Stimulated activated CD8-positive, alpha-beta memory T cell treated with anti-CD3 and anti-CD28 coated beads, Interleukin-12 subunit alpha, Interleukin-12 subunit beta, amount 100 ng/mL, for 1 hour (primary cell): ENCODE measurements around the gene SLC24A4.
A peak's percentile ranks its signal among the peaks of the same experiment; 100 is the strongest.
"Not testable (repeated sequence)": the region's sequence is repeated elsewhere in the genome, so short reads cannot be mapped to it uniquely, and the experiment has no call there.

ENCODE experiments used
- DNase-seq: peaks from one replicate; pipeline ENCODE4 v3.0.0-alpha.2; 2020; ENCODE audit warnings: low read depth

The SLC24A4 gene

GRCh38 chr14:92520102-92521057 lies 197.4 kb downstream of the SLC24A4 start:
- DNase-seq = no peak

GRCh38 chr14:92521058-92521415 lies 198.1 kb downstream of the SLC24A4 start:
- no peak for DNase-seq

DNA sequence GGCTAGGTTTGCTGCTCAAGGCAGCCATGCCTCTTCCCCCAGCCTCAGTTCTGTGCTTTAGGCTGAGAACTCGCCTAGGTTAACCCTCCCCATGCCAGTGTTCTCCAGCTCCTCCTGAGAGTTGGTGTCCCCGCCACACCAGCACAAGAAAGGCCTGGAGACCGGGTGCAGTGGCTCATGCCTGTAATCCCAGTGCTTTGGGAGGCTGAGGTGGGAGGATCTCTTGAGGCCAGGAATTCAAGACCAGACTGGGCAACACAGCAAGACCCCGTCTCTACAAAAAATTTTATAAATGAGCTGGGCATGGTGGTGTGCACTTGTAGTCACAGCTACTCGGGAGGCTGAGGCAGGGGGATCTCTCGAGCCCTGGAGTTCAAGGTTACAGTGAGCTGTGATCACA lies 200.8 kb downstream of the SLC24A4 start:
- DNase-seq = no peak

DNA sequence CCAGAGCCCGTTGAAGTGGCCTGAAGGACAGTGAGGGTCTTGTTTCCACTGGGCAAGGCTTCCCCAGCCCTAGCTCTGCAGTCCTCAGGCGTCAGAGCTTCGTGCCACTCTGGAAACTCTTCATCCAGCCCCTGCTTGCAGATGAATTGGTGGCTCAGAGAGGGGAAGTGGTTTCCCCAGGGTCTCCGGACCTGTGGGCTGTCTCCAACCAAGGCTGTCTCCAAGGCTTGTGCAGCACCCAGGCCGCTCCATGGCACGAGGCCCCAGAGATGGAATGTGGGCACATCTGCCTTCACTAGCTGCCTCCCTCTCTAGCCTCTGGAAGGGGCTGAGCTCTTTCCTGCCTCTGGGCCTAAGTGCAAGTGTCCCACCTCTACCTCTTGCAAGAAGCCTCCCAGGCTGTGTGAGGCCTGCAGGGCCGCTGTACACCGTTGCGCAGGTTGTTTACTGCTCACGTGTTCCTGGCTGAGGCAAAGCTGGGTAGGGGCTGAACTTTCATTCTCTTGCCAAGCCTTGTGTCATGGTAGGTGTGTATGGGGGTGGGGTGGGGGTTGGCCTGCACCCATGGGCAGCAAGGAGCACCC lies 201.7 kb downstream of the SLC24A4 start:
- no peak for DNase-seq

- no peak for DNase-seq
Measured at GRCh38 chr14:92525322-92526095, 202.5 kb downstream of the SLC24A4 start.

DNA sequence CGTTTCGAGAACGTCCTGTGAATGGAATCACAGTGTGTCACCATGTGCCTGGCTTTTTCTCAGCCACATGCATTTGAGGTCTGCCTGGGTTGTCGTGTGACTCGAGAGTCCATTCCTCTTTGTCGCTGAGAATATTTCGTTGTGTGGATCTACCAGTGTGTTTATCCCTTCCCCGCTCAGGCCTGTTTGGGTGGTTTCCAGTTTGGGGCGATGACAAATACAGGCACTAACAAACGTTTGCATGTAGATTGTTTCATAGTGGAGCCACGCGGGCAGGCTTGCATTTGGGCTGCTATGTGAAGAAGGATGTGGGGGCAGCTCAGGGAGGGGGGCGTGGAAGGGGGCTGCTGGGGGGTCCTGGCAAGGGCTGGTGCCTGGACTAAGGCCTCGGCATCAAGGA lies 204.8 kb downstream of the SLC24A4 start:
- DNase-seq = no peak

DNA sequence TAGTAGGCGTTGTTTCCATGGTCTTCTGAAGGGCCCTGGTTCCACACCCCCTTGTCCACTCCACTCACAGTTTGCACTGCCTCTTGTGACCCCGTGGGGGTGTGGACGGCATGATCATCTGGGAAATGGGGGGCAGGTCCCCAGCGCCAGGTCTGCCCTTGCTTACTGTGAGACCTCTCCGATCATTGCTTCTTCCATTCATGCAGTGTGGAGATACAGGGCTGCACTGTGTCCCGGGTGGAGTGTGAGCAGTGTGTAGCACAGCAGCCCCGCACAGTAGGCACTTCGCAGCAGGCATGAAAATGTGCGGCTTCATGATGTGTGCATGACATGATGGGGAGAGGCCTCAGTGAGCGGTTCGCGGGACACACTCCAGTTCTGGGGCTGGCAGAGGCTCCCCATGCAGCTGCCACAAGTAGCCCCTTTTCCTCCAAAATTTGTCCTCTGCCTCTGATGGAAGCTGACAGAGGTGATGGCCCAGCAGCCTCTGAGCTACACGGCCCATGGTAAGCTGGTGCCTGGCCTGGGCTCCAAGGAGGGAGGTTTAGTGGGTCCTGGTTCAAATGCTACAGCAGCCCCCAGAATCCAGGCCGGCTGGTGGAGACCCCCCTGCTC lies 205.6 kb downstream of the SLC24A4 start:
- no peak for DNase-seq

DNA sequence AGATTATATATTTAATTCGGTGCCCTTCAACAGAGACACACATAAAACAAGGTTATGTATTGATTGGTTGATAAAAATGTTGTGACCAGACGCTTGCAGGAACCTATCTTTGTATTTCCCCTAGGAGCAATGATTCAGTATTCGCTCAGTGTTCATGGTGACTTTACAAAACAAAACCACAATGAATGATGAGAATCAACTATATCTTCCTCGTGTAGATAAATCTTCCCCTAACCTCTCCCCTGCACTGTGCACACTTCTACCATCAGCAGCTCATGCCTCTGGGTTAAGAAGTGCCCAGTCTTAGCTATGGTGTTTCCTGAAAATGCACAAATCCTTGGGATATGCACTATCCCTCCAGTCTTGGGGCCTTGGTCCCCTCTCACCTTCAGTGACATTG lies 206.9 kb downstream of the SLC24A4 start:
- DNase-seq = no peak

DNA sequence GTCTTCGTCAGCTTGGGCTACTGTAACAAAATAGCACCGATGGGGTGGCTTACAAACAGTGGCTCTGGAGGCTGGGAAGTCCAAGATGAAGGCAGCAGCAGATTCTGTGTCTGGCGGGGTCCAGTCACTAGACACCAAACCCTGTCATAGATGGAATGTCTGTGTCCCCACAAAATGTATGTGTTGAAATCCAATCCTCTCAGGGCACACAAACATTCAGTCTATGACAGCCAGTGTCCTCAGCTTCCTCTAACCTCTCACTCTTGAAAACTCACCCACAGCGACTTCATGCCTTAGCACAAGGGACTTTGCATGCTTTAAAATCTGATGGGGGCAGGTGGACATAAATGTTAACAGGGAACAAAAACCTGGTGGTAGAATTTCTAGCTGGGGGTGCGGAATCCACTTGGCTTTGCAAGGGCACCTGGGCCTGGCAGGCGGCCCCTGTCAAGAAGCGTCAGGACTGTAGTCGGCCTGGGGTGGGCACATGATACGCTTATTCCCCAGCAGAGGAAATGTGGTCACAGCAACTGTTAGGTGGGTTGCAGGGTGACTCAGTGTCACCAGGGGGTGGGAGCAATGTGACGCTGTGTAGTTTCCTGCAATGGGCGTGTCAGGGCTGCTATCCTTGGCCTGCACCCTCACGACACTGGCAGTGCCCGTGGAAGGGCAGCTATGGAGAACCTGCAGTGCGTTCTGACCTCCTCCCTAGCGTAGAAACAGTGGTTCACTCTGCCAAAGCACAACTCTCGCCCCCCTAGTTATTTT lies 208.3 kb downstream of the SLC24A4 start:
- peak; percentile 79 for DNase-seq

DNA sequence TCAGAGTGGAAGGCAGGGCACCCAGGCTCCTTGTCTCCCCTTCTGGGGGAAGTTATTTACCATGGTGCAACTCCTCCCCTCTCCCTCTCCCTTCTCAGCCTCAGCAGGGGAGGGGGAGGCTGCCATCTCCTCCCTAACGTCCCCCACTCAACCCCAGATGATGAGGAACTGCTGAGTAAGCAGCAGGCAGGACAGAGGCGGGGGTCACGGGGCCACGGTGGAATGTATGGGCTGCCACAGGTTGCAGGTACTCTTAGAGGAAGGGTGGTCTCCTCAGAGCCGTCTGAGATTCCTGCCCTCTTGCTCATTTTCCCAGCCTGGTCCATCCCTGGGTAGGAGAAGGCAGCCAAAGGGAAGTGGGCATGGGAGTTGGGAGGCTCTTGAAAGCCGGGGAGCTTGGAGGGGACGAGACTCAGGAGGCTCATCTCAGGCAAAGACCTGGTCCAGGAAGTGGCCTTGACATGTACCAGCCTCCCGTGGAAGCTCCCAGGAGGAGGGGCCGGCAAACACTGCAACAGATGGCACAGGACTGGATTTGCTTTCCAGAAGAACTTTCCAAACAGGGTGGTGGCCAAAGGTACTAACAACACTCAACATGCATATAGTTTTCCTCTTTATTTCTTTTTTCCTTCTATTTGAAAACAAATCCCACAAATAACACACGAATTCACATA lies 209.7 kb downstream of the SLC24A4 start:
- DNase-seq = no peak

- no peak for DNase-seq
Measured at GRCh38 chr14:92534932-92535643, 212.1 kb downstream of the SLC24A4 start.

DNA sequence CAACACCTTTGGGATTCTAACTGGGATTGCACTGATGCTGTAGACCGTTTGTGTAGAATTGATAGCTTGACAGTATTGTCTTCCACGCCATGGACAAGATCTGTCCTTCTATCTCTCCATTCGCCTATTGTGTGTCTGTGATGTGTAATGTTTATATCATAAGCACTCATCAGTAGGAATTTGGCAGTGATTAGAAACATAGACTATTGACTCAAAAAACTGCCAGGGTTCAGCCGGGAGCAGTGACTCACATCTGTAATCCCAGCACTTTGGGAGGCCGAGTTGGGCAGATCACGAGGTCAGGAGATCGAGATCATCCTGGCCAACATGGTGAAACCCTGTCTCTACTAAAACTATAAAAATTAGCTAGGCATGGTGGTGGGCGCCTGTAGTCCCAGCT lies 213.3 kb downstream of the SLC24A4 start:
- DNase-seq = not testable (repeated sequence)

DNA sequence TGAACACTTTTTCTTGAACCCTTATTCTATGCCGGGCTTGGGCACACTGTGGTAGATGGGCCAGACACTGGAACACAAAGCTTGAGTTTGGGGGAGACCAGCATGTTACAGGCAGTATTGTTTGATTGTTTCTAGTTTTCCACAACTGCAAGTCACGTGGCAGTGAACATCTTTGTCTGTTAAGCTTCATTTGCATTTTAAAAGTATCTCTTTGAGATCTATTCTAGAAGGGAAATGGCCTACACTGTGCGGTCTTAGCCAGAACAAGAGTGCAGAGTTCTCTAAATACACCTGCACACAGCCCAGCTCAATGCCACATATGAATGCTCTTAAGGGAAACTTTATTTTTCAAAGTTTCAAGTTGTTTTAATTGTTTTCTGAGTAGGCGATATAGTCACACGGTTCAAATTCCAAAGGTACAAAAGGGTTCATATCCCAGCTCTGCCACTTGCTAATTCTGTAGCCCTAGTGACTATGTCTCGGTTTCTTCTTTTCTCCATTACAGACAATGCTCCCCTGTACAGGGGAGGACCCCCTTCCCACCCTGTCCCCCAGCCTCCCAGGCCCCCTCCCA lies 215.5 kb downstream of the SLC24A4 start:
- DNase-seq = no peak

DNA sequence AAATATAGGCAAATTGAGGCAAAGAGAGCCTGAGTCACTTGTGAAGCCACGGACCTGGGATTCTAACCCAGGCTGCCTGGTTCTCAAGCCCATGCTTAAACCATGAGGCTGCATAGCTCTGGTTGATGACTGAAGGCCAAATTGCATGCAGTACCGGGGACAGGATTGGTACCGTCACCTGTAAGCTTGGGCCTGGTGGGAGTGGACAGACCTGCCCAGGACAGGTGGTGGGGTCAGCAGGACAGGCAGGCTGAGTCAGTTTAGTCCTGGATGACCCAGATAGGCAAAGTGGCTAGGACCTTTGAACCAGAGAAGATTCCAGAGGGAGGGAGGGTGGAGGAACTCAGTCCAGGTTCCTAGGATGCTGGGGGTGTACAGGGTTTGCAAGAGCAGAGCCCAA lies 216.5 kb downstream of the SLC24A4 start:
- no peak for DNase-seq

- no peak for DNase-seq
Measured at GRCh38 chr14:92539875-92540274, 216.9 kb downstream of the SLC24A4 start.

GRCh38 chr14:92540472-92541048 lies 217.6 kb downstream of the SLC24A4 start:
- no peak for DNase-seq

- no peak for DNase-seq
Measured at GRCh38 chr14:92542766-92543554, 220.0 kb downstream of the SLC24A4 start.

- no peak for DNase-seq
Measured at GRCh38 chr14:92544051-92544720, 221.2 kb downstream of the SLC24A4 start.
